GM12878 (cell line): Measurements from ENCODE around the gene FOXA1. TPM values are rescaled to one million over a fixed set of nuclear protein-coding genes. Genes with fewer than 3 reads are reported as not detected.

Experiments
- ATAC-seq: fragments of 200-7000 bp; cut with Tn5 transposase; 3 replicates; pipeline ENCODE4 v1.9.1; 2020; ENCODE audit warnings: mild to moderate bottlenecking, moderate library complexity
- BruUV-seq: library from RNA; stranded (reverse); fragments of 400-500 nt; replicated peaks from 2 replicates; lab custom pipeline; 2021; lab: Mats Ljungman, UMichigan
- CTCF ChIA-PET: fragments of 300-600 bp; sonication (Branson Sonifier 250); formaldehyde crosslinking; extraction: SDS; loops from one replicate; lab custom pipeline; 2021; ENCODE audit warnings: inconsistent platforms; lab: Yijun Ruan, JAX
- POLR2A ChIA-PET: fragments of 350-600 bp; formaldehyde crosslinking; extraction: SDS; loops from one replicate; lab custom pipeline; 2021; ENCODE audit warnings: inconsistent platforms; lab: Charles Lee
- RAD21 ChIA-PET: fragments of 300-600 bp; sonication (Branson Sonifier 250); formaldehyde crosslinking; loops from one replicate; lab custom pipeline; 2023; ENCODE audit warnings: antibody characterized with exemption; ENCODE audit not compliant: unreplicated experiment; lab: Charles Lee
- SMC1A ChIA-PET: fragments of 300-600 bp; sonication (Branson Sonifier 250); formaldehyde crosslinking; loops from one replicate; lab custom pipeline; 2023; ENCODE audit not compliant: unreplicated experiment, uncharacterized antibody; lab: Charles Lee
- DNase-seq: peaks from one replicate; pipeline ENCODE4 v3.0.0-alpha.2; 2011; ENCODE audit warnings: low read depth, low spot score
- FAIRE-seq: peaks from 3 replicates; lab custom pipeline; 2011; peaks lifted over from hg19 to GRCh38; lab: Jason Lieb, UNC
- H2AFZ ChIP-seq: 2 replicates; pipeline ENCODE4 v1.6.0; 2011; ENCODE audit warnings: low read depth, low read length, control low read depth; ENCODE audit not compliant: control insufficient read depth
- H3K27ac ChIP-seq: 2 replicates; pipeline ENCODE4 v1.5.1; 2011; ENCODE audit warnings: control low read depth; ENCODE audit not compliant: control insufficient read depth, insufficient read depth
- H3K27me3 ChIP-seq, 2 experiments: replicated peaks in 1 of 2; 2 replicates each; pipeline versions ENCODE4 v1.6.0 to v1.6.1; 2011; ENCODE audit warnings: low read length in 1 of 2; ENCODE audit not compliant: control insufficient read depth in 2 of 2, insufficient read depth in 2 of 2
- H3K36me3 ChIP-seq, 2 experiments: 2 replicates each; pipeline ENCODE4 v1.5.1; 2011; ENCODE audit warnings: low read length in 1 of 2; ENCODE audit not compliant: control insufficient read depth in 2 of 2, insufficient read depth in 2 of 2
- H3K4me1 ChIP-seq: 2 replicates; pipeline ENCODE4 v1.6.1; 2011; ENCODE audit warnings: mild to moderate bottlenecking, low read length, moderate library complexity, mixed read lengths; ENCODE audit not compliant: control insufficient read depth, insufficient read depth
- H3K4me2 ChIP-seq: 2 replicates; pipeline ENCODE4 v1.6.0; 2011; ENCODE audit warnings: control low read depth; ENCODE audit not compliant: control insufficient read depth, insufficient read depth
- H3K4me3 ChIP-seq: fragments of 200-600 bp; sonication (generic); 2 replicates; pipeline ENCODE4 v1.5.1; 2016
- H3K79me2 ChIP-seq: 2 replicates; pipeline ENCODE4 v1.6.0; 2011; ENCODE audit warnings: low read length; ENCODE audit not compliant: control insufficient read depth, insufficient read depth
- H3K9ac ChIP-seq: 2 replicates; pipeline ENCODE4 v1.8.0; 2011; ENCODE audit warnings: low read length, control low read depth, mixed read lengths; ENCODE audit not compliant: control insufficient read depth, insufficient read depth
- H3K9me3 ChIP-seq: replicated peaks from 3 replicates; pipeline ENCODE4 v1.5.1; 2011; ENCODE audit warnings: mild to moderate bottlenecking, low read length; ENCODE audit not compliant: control insufficient read depth, insufficient read depth
- H4K20me1 ChIP-seq: 2 replicates; pipeline ENCODE4 v1.6.0; 2011; ENCODE audit not compliant: control insufficient read depth, insufficient read depth
- ASH2L ChIP-seq: fragments of 300-600, 200-600 bp; sonication (generic); IDR thresholded peaks from 2 replicates; pipeline ENCODE4 v1.6.1; 2017; ENCODE audit warnings: low read depth, mild to moderate bottlenecking, borderline replicate concordance
- ATF7 ChIP-seq: fragments of 450-650 bp; IDR thresholded peaks from 2 replicates; pipeline ENCODE4 v1.6.1; 2016; ENCODE audit warnings: low read depth, mild to moderate bottlenecking
- BHLHE40 ChIP-seq, 2 experiments: fragments of 450-650 bp in 1 of 2; IDR thresholded peaks; 2 replicates each; pipeline ENCODE4 v1.6.1; 2011 to 2017; ENCODE audit warnings: low read depth in 2 of 2, borderline replicate concordance in 1 of 2, improper control_type of control experiment in 1 of 2, low read length in 1 of 2, mild to moderate bottlenecking in 1 of 2
- ESRRA ChIP-seq: IDR thresholded peaks from 2 replicates; pipeline ENCODE4 v1.6.1; 2012; ENCODE audit warnings: mild to moderate bottlenecking, low read length, improper control_type of control experiment
- MYB ChIP-seq: fragments of 150-350 bp; IDR thresholded peaks from 2 replicates; pipeline ENCODE4 v1.6.1; 2014; ENCODE audit warnings: mild to moderate bottlenecking, low read depth, low read length, borderline replicate concordance
- NFYB ChIP-seq: IDR thresholded peaks from 2 replicates; pipeline ENCODE4 v1.6.1; 2011; ENCODE audit warnings: low read depth, mild to moderate bottlenecking, low read length, improper control_type of control experiment, moderate library complexity; ENCODE audit not compliant: insufficient read depth
- RAD51 ChIP-seq: fragments of 450-650 bp; IDR thresholded peaks from 2 replicates; pipeline ENCODE4 v1.6.1; 2016; ENCODE audit warnings: moderate library complexity, mild to moderate bottlenecking, inconsistent platforms
- YBX1 ChIP-seq: fragments of 450-650 bp; IDR thresholded peaks from 2 replicates; pipeline ENCODE4 v1.6.1; 2016; ENCODE audit warnings: antibody characterized with exemption
- WGBS: methylation state at CpG from one replicate; pipeline ENCODE4 v1.1.6; 2016; ENCODE audit warnings: low lambda C conversion rate; ENCODE audit not compliant: insufficient replicate concordance, insufficient coverage; ENCODE audit errors: missing lambda C conversion rate; 5-methylcytosine and 5-hydroxymethylcytosine counted together
- in situ Hi-C: fragments of 300-500 bp; cut with MboI; formaldehyde crosslinking; loops from 9 replicates; pipeline ENCODE4 v1.14.3; 2018; ENCODE audit warnings: mixed read lengths
- intact Hi-C: fragments of 100-400 bp; cut with micrococcal nuclease; formaldehyde crosslinking; loops from one replicate; pipeline ENCODE4 v1.14.2; 2022; ENCODE audit not compliant: unreplicated experiment
- polyA plus RNA-seq, 11 experiments: library from polyadenylated mRNA; depleted of rRNA in 4 of 11; unstranded in 6 of 11; stranded (reverse) in 5 of 11; fragments of >200 nt; fragmentation: Nextera tagmentation in 4 of 11; fragmentation: Illumina TruSeq in 1 of 11; extraction: Ambion mirVana in 4 of 11; extraction: Trizol in 1 of 11; gene quantifications; 1 replicate in 1 of 11; 2 replicates in 10 of 11; pipeline versions ENCODE4 v1.2.1 to v1.2.3, GENCODE V29; 2011 to 2016; ENCODE audit warnings: inconsistent platforms in 2 of 11, missing spikeins in 2 of 11, low read depth in 1 of 11
- total RNA-seq, 4 experiments: library from RNA; depleted of rRNA in 3 of 4; stranded (reverse); fragments of >200 nt in 3 of 4; fragmentation: Illumina TruSeq in 1 of 4; extraction: Trizol in 1 of 4; gene quantifications; 2 replicates each; pipeline versions ENCODE4 v1.2.1 to v1.2.3, GENCODE V29; 2013 to 2021
- TF ChIP-seq, protein P1 (sequence below): IDR thresholded peaks from 2 replicates; pipeline ENCODE4 v1.6.1; 2011; ENCODE audit warnings: low read depth, mild to moderate bottlenecking, low read length, moderate library complexity, borderline replicate concordance; ENCODE audit errors: extremely low read depth
- TF ChIP-seq, protein P2 (sequence below): fragments of 450-650 bp; IDR thresholded peaks from 2 replicates; pipeline ENCODE4 v1.6.1; 2017; ENCODE audit warnings: mild to moderate bottlenecking
- TF ChIP-seq, protein P3 (sequence below): IDR thresholded peaks from 2 replicates; pipeline ENCODE4 v1.6.1; 2012; ENCODE audit warnings: low read depth, low read length, improper control_type of control experiment
- TF ChIP-seq, protein P4 (sequence below): fragments of 150-350 bp; IDR thresholded peaks from 2 replicates; pipeline ENCODE4 v1.6.1; 2014; ENCODE audit warnings: mild to moderate bottlenecking, low read depth, low read length
- TF ChIP-seq, protein P5 (sequence below): IDR thresholded peaks from 2 replicates; pipeline ENCODE4 v1.6.1; 2011; ENCODE audit warnings: borderline replicate concordance, low read depth, mild to moderate bottlenecking, moderate library complexity, mixed read lengths, low read length; ENCODE audit not compliant: insufficient read depth; ENCODE audit errors: extremely low read length
- TF ChIP-seq, protein P6 (sequence below): IDR thresholded peaks from 2 replicates; pipeline ENCODE4 v1.6.1; 2012; ENCODE audit warnings: low read depth, low read length, improper control_type of control experiment

FOXA1 gene
- total and polyA plus RNA-seq, 10 of the 15 experiments (the other 5 are each of a cell fraction or from before 2014, with no cell fraction given) = 0.03 to 0.18 (median 0.06) TPM; not detected in 7

DNA sequence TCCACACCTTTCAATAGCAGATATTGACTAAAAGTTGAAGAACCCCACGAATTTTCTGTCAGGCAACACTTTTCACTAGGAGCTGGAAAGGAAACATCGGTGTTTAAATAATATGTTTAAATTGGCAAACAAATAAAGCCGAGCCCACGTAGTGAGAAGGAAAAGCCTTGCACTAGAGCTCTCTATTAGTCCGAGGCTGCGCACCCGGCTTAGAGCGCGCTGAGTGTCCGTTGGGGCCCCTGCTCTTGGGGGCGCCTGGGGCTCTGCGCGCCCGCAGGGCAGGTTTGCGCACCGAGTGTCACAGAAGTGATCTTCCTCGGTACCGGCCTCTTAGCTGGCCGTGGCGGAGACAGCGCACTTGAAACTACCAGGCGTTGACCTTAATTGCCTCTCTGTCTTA, 6.8 kb upstream of the FOXA1 start:
- Histone ChIP-seq H3K36me3 (no peaks in the 10 kb centered on the region), H3K9ac (no peak overlapping the region), H3K79me2 (no peaks in the 10 kb centered on the region), H2AFZ (no peak overlapping the region), H3K4me2 (no peak overlapping the region), H3K27me3 (no peaks in the 10 kb centered on the region; a peak in 1 of 4 replicates), H4K20me1 (no peaks in the 10 kb centered on the region), H3K4me3 (no peak overlapping the region), H3K4me1 (no peaks in the 10 kb centered on the region), H3K9me3 (no peaks in the 10 kb centered on the region; the same call in 2 of the 3 replicates), H3K27ac (no peak overlapping the region)
- ChIA-PET CTCF (interaction anchor here (0.6 kb wide), 1 partner anchor 380 kb away, joined by 4 read pairs; no protein-coding TSS in a partner anchor), RAD21 (no interaction called here), SMC1A (no interaction called here), POLR2A (interaction anchor here (0.6 kb wide), 1 partner anchor 240 kb away, joined by 4 read pairs; no protein-coding TSS in a partner anchor)
- WGBS = 66% methylated on average over 22 of the region's 22 CpGs
- no peak for ATAC-seq
- TF ChIP-seq ESRRA = no peak
- TF ChIP-seq, protein P1, sequence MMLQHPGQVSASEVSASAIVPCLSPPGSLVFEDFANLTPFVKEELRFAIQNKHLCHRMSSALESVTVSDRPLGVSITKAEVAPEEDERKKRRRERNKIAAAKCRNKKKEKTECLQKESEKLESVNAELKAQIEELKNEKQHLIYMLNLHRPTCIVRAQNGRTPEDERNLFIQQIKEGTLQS = no peak
- TF ChIP-seq, protein P2, sequence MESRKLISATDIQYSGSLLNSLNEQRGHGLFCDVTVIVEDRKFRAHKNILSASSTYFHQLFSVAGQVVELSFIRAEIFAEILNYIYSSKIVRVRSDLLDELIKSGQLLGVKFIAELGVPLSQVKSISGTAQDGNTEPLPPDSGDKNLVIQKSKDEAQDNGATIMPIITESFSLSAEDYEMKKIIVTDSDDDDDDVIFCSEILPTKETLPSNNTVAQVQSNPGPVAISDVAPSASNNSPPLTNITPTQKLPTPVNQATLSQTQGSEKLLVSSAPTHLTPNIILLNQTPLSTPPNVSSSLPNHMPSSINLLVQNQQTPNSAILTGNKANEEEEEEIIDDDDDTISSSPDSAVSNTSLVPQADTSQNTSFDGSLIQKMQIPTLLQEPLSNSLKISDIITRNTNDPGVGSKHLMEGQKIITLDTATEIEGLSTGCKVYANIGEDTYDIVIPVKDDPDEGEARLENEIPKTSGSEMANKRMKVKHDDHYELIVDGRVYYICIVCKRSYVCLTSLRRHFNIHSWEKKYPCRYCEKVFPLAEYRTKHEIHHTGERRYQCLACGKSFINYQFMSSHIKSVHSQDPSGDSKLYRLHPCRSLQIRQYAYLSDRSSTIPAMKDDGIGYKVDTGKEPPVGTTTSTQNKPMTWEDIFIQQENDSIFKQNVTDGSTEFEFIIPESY = no peak
- no peak for TF ChIP-seq BHLHE40 (IDR thresholded peaks at IDR 0.05; ENCODE audit: borderline replicate concordance in 1 of 2, low read depth in 2 of 2, low read length in 1 of 2)
- TF ChIP-seq, protein P3, sequence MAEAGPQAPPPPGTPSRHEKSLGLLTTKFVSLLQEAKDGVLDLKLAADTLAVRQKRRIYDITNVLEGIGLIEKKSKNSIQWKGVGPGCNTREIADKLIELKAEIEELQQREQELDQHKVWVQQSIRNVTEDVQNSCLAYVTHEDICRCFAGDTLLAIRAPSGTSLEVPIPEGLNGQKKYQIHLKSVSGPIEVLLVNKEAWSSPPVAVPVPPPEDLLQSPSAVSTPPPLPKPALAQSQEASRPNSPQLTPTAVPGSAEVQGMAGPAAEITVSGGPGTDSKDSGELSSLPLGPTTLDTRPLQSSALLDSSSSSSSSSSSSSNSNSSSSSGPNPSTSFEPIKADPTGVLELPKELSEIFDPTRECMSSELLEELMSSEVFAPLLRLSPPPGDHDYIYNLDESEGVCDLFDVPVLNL = no peak
- TF ChIP-seq, protein P4, sequence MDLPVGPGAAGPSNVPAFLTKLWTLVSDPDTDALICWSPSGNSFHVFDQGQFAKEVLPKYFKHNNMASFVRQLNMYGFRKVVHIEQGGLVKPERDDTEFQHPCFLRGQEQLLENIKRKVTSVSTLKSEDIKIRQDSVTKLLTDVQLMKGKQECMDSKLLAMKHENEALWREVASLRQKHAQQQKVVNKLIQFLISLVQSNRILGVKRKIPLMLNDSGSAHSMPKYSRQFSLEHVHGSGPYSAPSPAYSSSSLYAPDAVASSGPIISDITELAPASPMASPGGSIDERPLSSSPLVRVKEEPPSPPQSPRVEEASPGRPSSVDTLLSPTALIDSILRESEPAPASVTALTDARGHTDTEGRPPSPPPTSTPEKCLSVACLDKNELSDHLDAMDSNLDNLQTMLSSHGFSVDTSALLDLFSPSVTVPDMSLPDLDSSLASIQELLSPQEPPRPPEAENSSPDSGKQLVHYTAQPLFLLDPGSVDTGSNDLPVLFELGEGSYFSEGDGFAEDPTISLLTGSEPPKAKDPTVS = no peak
- TF ChIP-seq ASH2L = no peak
- no peak for TF ChIP-seq NFYB
- TF ChIP-seq, protein P5, sequence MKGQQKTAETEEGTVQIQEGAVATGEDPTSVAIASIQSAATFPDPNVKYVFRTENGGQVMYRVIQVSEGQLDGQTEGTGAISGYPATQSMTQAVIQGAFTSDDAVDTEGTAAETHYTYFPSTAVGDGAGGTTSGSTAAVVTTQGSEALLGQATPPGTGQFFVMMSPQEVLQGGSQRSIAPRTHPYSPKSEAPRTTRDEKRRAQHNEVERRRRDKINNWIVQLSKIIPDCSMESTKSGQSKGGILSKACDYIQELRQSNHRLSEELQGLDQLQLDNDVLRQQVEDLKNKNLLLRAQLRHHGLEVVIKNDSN = no peak
- no peak for TF ChIP-seq RAD51
- TF ChIP-seq MYB = no peak
- no peak for TF ChIP-seq YBX1
- no peak for TF ChIP-seq ATF7
- TF ChIP-seq, protein P6, sequence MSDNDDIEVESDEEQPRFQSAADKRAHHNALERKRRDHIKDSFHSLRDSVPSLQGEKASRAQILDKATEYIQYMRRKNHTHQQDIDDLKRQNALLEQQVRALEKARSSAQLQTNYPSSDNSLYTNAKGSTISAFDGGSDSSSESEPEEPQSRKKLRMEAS = no peak
- FAIRE-seq = no peak
- DNase-seq = no peak
- BruUV-seq = no TSS peak
- intact Hi-C loops = no loop called here
- in situ Hi-C loops = no loop called here
